Measurements from ENCODE around the gene SHC1. TPM values are rescaled to one million over a fixed set of nuclear protein-coding genes. Genes with fewer than 3 reads are reported as not detected.

The SHC1 gene, protein sequence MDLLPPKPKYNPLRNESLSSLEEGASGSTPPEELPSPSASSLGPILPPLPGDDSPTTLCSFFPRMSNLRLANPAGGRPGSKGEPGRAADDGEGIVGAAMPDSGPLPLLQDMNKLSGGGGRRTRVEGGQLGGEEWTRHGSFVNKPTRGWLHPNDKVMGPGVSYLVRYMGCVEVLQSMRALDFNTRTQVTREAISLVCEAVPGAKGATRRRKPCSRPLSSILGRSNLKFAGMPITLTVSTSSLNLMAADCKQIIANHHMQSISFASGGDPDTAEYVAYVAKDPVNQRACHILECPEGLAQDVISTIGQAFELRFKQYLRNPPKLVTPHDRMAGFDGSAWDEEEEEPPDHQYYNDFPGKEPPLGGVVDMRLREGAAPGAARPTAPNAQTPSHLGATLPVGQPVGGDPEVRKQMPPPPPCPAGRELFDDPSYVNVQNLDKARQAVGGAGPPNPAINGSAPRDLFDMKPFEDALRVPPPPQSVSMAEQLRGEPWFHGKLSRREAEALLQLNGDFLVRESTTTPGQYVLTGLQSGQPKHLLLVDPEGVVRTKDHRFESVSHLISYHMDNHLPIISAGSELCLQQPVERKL
- total RNA-seq (2021): 180 to 199 TPM (median 180 TPM) in 3 replicates
- percentile 85 among the genes with signal in this experiment for Bru-seq, nascent RNA
- long read RNA-seq, experiment 1, transcript SHC1-202 (12 exons, 3,472 nt): minor isoform, 180 of 799 reads
- long read RNA-seq, experiment 1, transcript SHC1-204 (13 exons, 3,059 nt): minor isoform, 56 of 799 reads
- long read RNA-seq, experiment 1, transcript SHC1-205 (13 exons, 3,062 nt): minor isoform, 82 of 799 reads
- long read RNA-seq, experiment 1, transcript SHC1-210 (12 exons, 3,481 nt): major isoform, 262 of 799 reads
- long read RNA-seq, experiment 1, partial matches to known transcripts: 57 of 799 reads
- long read RNA-seq, experiment 1, other reads (novel, unspliced or antisense): 162 of 799 reads
- long read RNA-seq, experiment 2, transcript SHC1-210 (12 exons, 3,481 nt): major isoform, 43 of 182 reads
- long read RNA-seq, experiment 2, transcript SHC1-202 (12 exons, 3,472 nt): minor isoform, 26 of 182 reads
- long read RNA-seq, experiment 2, transcript SHC1-205 (13 exons, 3,062 nt): minor isoform, 8 of 182 reads
- long read RNA-seq, experiment 2, partial matches to known transcripts: 47 of 182 reads
- long read RNA-seq, experiment 2, other reads (novel, unspliced or antisense): 55 of 182 reads
- long read RNA-seq, experiment 3, transcript SHC1-204 (13 exons, 3,059 nt): minor isoform, 5 of 91 reads
- long read RNA-seq, experiment 3, transcript SHC1-205 (13 exons, 3,062 nt): minor isoform, 11 of 91 reads
- long read RNA-seq, experiment 3, transcript SHC1-210 (12 exons, 3,481 nt): major isoform, 21 of 91 reads
- long read RNA-seq, experiment 3, transcript SHC1-202 (12 exons, 3,472 nt): minor isoform, 5 of 91 reads
- long read RNA-seq, experiment 3, partial matches to known transcripts: 7 of 91 reads
- long read RNA-seq, experiment 3, other reads (novel, unspliced or antisense): 42 of 91 reads

GRCh38 chr1:154970631-154971340, at the start of gene SHC1:
Gene SHC1, minus strand, starts transcription at chr1:154970747. Its CDS starts 221 bp downstream, at chr1:154970526.
- peak; percentile 63 for ATAC-seq
- no peak within 1 kb of the TSS for H3K4me3 Mint-ChIP-seq
- peak within 1 kb of the TSS; percentile 81; the same call in 1 of the 2 replicates for H3K27ac Mint-ChIP-seq
- POLR2A ChIA-PET: interaction anchor here (0.6 to 7.3 kb wide), 26 partner anchors 9 to 403 kb away, joined by 3 to 176 read pairs (median 4); partner anchors contain the start of genes CHRNB2, EFNA3, FLAD1 and KCNN3
- TF ChIP-seq GABPB1 (CRISPR knock-in tag; IDR thresholded peaks at IDR 0.05): 0 out of 2 replicates have a peak, but pooled peaks have one; percentile 12
- TF ChIP-seq NFATC4 (CRISPR knock-in tag; IDR thresholded peaks at IDR 0.05): no peak
- TF ChIP-seq NFE2L1 (CRISPR knock-in tag; IDR thresholded peaks at IDR 0.05): 0 out of 2 replicates have a peak, but pooled peaks have one; percentile 10
- 0 out of 2 replicates have a peak, but pooled peaks have one; percentile 25 for TF ChIP-seq FOXP4 (CRISPR knock-in tag; IDR thresholded peaks at IDR 0.05)
- peak; percentile 15; the same call in 1 of the 2 replicates for TF ChIP-seq ETV6 (CRISPR knock-in tag; IDR thresholded peaks at IDR 0.05)
- 0 out of 2 replicates have a peak, but pooled peaks have one; percentile 35 for TF ChIP-seq PRRX2 (CRISPR knock-in tag; IDR thresholded peaks at IDR 0.05)
- 0 out of 2 replicates have a peak, but pooled peaks have one; percentile 13 for TF ChIP-seq ZNF281 (CRISPR knock-in tag; IDR thresholded peaks at IDR 0.05)
- no peak for TF ChIP-seq ZNF317 (CRISPR knock-in tag; IDR thresholded peaks at IDR 0.05; ENCODE audit: borderline replicate concordance, low read depth)
- TF ChIP-seq TEAD1 (CRISPR knock-in tag; IDR thresholded peaks at IDR 0.05): peak; percentile 56; the same call in 1 of the 2 replicates
- TF ChIP-seq, protein P1, sequence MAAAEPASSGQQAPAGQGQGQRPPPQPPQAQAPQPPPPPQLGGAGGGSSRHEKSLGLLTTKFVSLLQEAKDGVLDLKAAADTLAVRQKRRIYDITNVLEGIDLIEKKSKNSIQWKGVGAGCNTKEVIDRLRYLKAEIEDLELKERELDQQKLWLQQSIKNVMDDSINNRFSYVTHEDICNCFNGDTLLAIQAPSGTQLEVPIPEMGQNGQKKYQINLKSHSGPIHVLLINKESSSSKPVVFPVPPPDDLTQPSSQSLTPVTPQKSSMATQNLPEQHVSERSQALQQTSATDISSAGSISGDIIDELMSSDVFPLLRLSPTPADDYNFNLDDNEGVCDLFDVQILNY (CRISPR knock-in tag; IDR thresholded peaks at IDR 0.05): 0 out of 2 replicates have a peak, but pooled peaks have one; percentile 35
- peak; percentile 48; the same call in 1 of the 2 replicates for TF ChIP-seq PRDM15 (CRISPR knock-in tag; IDR thresholded peaks at IDR 0.05)
- CTCF ChIA-PET: interaction anchor here (0.8 to 8.3 kb wide), 24 partner anchors 9 to 280 kb away, joined by 3 to 176 read pairs (median 6); partner anchors contain the start of genes ADAM15, FLAD1, KRTCAP2 and LENEP
- peak; percentile 96 for DNase-seq (ENCODE audit: low spot score)
- H3K4me1 Mint-ChIP-seq: peaks cover 42% of the 10 kb centered on the region
- H3K9me3 Mint-ChIP-seq: no peaks in the 10 kb centered on the region
- H3K27me3 Mint-ChIP-seq (ENCODE audit: low read depth): no peaks in the 10 kb centered on the region
- peaks cover 25% of the 10 kb centered on the region for H3K36me3 Mint-ChIP-seq
